Measurements from ENCODE around the gene LRRN4. TPM values are rescaled to one million over a fixed set of nuclear protein-coding genes. Genes with fewer than 3 reads are reported as not detected.
A peak's percentile ranks its signal among the peaks of the same experiment; 100 is the strongest.

Gene LRRN4
- polyA plus RNA-seq (ENCODE audit: insufficient read length) = 0.19 TPM

DNA sequence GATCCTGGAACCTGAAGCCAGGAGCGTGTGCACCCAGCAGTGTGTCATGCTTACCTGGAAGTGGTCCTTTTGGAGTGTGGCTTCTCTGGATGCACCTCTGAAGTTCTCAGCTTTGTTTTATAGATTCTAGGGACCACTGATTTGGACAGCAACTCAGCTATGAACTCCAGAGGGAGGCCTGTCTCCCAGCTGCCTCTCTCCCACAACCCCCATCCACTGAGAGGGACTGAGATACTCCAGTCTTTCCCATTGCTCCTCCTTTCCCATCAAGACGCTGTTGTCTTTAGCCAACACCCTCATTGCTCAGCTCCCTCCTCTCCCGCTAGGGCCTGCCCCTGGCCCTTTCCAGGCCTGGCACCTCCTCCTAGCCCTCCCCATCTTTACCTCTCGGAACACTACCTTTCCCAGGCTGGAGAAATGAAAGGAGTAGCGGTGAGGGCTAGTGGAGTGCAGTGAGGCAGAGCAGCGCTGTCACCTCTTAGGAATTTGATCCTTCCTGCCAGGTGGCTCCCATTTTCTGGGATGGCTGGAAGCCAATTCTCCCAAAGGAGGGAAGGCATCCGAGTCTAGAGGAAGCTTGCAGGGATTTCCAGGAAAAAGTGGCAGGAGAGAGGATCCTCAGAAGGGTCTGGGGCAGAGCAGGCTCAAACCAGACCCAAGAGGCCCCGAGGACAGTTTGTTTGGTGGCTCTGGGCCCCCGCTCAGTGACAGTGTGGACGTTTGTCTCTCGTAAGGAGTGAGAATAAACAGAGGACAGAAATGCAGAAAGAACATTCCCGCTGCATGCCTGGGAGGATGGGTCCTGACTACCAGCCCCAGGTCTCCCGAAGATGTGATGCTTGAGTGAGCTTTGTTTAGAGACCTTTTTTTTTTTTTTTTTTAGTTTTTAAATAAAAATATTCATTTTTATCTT is at the start of gene LRRN4:
LRRN4 (minus strand) TSS at position 285 of the 913 bp plus-strand sequence. CDS start 1,261 bp downstream, outside the sequence.
- DNase-seq (ENCODE audit: low read depth) = no peak

DNA sequence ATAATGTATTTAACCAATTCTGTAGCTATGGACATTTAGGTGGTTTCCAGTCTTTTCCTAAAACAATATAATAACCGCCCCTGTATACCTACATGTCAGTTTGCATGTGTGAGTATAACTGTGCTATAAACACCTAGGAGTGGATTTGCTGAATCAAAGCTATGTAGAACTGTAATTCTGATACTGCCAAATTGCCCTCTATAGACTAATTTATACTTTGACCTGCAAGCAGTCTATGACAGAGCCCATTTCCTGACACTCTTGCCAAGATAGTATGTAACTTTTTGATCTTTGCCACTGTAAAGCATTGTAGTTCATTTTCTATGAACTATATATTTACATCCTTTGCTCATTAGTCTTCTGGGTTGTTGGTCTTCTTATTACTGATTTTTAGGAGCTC is 49.4 kb upstream of the LRRN4 start:
- no peak for DNase-seq (ENCODE audit: low read depth)

- DNase-seq (ENCODE audit: low read depth) = no peak
Observed at GRCh38 chr20:6101346-6101745, 47.5 kb upstream of the LRRN4 start.

DNA sequence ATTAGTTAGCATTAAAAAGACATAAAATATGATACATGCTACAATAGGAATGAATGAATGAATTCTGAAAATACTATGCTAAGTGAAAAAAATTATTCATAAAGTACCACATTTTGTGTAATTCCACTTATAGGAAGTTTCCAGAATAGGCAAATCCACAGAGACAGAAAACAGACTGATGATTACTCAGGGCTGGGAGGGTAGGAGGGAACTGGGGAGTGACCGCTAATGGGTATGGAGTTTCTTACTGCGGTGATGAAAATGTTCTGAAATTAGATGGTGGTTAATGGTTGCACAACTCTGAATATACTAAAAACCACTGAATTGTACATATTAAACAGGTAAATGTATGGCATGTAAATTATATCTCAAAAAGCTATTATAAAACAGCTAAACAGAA is 46.4 kb upstream of the LRRN4 start:
- DNase-seq (ENCODE audit: low read depth) = no peak

GRCh38 chr20:6099819-6100218 is 46.0 kb upstream of the LRRN4 start:
- no peak for DNase-seq (ENCODE audit: low read depth)

DNA sequence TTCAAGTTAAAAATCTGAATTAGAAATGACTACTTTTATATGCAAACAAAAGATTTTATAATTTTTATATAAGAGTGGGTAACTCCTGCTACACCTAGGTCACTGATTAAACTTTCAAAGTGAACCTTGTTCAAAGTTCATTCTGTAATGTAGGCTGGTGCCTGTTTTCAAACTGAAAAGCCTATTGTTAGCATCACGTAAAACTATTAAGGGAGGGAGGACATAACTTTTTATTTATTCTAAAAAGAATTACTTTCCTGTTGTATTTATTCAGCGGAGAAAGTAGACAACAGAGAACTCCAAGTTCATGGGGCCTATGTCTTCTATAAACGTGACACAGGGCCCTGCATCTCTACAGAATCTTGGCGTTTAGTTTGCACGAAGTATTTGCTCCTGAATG is 41.5 kb upstream of the LRRN4 start:
- no peak for DNase-seq (ENCODE audit: low read depth)

GRCh38 chr20:6094565-6094964 is 40.7 kb upstream of the LRRN4 start:
- no peak for DNase-seq (ENCODE audit: low read depth)

GRCh38 chr20:6094063-6094462 is 40.2 kb upstream of the LRRN4 start:
- no peak for DNase-seq (ENCODE audit: low read depth)

DNA sequence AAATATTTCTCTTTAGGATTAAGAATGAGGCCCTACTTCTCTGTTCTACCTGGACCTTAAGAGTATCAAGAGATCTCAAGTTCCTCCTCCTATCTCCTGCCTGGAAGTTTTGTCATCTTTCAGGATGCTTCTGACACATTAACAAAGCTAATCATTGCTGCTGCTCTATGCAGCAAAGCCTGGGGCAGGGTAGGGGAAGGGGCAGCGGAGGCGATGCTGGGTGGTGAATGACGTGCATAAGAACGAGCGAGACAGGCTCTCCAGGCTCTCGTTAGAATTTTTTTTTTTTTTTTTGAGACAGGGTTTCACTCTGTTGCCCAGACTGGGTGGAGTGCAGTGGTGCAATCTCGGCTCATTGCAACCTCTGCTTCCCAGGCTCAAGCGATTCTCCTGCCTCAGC is 37.8 kb upstream of the LRRN4 start:
- no peak for DNase-seq (ENCODE audit: low read depth)

- no peak for DNase-seq (ENCODE audit: low read depth)
Observed at GRCh38 chr20:6086868-6087267, 33.0 kb upstream of the LRRN4 start.

GRCh38 chr20:6083926-6084325 is 30.1 kb upstream of the LRRN4 start:
- no peak for DNase-seq (ENCODE audit: low read depth)

DNA sequence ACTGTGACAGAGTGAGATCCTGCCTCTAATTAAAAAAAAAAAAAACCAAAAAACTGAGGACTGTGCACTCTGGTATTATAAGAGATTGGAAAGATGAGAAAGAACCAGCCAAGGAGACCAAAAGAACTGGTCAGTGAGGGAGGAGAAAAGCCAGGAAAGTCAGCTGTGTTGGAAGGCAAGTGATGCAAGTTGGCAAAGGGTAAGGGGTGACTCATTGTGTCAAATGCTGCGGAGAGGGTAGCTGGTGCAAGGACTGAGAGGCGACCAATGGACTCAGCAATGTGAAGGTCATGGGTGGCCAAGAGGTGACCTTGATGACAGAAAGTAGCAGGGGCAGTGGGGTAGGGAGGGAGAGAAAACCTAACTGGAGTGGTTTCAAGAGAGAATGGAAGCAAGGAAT is 27.4 kb upstream of the LRRN4 start:
- no peak for DNase-seq (ENCODE audit: low read depth)

DNA sequence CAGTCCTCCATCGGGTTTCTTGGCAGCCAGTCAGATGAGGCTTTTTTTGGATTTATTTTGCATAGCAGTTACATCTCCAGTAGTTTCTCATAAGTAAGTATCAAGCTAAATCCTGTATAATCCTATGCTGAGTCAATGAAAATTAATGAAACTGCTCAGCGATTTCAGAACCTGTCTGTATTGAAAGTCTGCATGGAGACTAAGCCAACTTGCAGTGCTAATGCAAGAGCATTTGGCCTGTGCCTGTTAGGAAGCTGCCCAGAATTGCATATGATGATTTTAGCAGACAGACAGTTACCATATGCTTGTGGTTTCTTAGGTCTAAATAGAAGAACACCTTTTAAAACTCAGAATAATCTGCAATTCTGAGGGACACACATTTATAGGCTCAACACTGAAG is 25.2 kb upstream of the LRRN4 start:
- DNase-seq (ENCODE audit: low read depth) = peak; percentile 25

GRCh38 chr20:6075428-6076219 is 21.8 kb upstream of the LRRN4 start:
- DNase-seq (ENCODE audit: low read depth) = no peak

- DNase-seq (ENCODE audit: low read depth) = no peak
Observed at GRCh38 chr20:6074784-6075183, 20.9 kb upstream of the LRRN4 start.

DNA sequence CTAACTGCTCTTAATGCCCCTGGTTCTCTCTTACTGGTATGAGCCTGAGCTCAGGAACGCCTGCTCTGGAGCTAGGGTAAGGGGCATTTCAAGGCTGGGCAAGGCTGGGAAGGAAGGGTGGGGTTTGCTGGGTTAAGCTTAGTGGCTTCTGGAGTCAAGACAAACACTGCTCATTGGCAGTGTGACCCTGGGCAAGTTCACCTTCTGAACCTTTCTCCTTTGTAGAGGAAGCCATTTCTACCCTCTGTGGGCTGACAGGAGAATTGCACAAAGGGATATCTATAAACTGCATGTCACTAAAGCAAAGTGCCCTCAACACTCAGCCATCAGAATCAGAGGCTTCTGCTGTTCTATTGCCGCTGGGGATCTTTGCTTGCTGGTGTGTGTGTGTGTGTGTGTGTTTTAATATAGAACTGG is 20.3 kb upstream of the LRRN4 start:
- no peak for DNase-seq (ENCODE audit: low read depth)

DNA sequence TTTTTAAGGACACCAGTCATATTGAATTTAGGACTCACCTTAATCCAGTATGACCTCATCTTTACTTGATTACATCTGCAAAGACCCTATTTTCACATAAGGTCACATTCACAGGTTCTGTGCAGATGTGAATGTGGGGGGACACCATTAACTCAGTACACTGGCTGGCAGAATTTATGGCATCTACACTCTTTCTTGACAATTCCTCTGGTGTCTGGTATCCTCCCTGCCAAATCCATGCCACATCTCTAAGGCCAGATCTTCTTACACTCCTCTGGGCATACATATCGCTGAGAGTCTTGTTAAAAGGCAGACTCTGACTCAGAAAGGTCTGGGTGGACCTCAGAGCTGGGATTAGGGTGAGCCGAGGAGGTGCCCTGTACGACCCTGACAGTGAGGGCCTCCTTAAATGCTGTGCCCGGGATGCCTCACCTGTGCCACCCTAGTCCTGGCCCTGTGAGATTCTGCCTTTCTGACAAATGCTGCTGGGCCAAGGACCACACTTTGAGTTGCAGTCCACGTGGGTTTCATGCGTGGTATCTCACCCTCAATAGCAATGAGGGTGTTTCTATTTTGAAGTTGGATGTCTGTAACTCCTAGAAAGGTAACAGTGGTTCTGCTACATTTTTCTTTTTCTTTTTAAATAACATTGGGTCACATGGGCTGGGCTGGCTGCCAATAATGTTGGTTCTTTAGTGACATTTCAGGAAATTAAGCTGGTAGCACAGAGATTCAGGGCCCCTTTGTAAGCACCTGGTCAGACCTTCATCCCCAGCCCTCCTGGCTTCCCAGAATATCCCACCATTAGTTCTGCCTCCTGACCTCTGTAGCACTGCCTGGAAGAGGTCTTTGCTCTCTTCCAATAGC is 17.2 kb upstream of the LRRN4 start:
- DNase-seq (ENCODE audit: low read depth) = no peak

DNA sequence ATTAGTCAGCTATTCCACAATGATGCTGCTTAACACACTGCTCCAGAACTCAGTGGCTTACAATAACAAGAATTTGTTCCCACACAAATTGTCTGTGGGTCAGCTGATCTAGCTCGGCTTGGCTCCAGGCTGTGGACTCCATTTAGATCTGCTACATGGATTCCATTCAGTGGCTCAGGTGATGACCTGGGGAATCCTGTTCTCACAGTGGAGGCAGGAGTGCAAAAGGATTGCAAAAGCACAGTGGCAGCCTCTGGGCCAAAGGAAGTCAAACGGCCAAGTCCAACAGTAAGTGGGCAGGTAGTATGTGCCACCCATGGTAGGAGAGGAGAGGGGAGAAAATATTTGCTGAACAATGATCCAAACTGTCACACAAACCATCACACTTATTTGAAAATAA is 15.8 kb upstream of the LRRN4 start:
- no peak for DNase-seq (ENCODE audit: low read depth)

DNA sequence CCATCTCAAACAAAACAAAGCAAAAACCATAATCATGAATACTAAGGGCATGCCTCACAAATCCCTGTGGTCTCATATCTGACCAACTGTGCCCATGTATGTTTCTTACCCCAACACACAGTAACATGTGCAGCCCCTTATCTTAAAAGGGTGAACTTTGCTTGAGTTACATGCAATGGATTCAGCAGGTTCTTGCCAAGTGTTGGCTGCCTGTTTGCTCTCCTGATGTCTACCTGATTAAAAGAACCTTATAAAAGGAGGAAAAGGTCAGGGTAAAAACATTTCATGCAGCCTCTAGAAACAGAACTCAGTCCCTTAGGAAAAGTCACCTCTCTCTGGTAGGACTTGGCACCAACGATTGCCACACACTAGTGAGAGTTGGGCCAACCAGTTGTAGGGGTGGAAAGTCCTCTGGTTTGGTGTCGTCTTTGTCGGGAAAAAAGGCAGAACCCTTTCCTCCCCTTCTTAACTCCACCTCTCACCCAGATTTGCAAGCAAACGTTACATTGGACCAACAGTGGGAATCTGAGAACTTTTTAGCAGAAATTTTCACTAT is 14.0 kb upstream of the LRRN4 start:
- no peak for DNase-seq (ENCODE audit: low read depth)

- no peak for DNase-seq (ENCODE audit: low read depth)
Observed at GRCh38 chr20:6066582-6066981, 12.7 kb upstream of the LRRN4 start.

DNA sequence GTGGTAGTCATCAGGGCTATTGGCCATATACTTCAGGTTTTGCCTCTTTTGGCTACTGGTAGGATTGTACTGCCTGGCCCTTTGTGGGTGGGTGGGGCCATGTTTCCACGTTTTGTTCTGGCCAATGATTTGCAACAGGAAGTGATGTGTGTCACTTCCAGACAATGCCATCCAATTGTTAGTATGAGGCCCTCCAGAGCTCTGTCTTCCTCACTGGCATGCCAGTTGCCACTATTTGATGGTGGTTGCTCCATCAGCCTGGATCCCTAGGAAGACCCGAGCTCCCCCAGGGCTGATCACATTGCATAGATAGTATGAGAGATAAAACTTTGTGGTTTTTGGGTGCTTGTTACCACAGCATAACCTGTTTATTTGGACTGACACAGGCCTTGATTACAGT is 7.7 kb upstream of the LRRN4 start:
- no peak for DNase-seq (ENCODE audit: low read depth)

- DNase-seq (ENCODE audit: low read depth) = no peak
Observed at GRCh38 chr20:6060213-6060612, 6.4 kb upstream of the LRRN4 start.

Measured in forelimb muscle (tissue), 1 donor.